ENCODE data around the gene CNTN3.

GRCh38 chr3:74648107-74648506 lies 33.6 kb upstream of the CNTN3 start:
- TF ChIP-seq CTCF (IDR thresholded peaks at IDR 0.05) = no peak
- no peak for TF ChIP-seq POLR2A (IDR thresholded peaks at IDR 0.05)

Data from testis (tissue), 2 donors.